Gastroesophageal sphincter (tissue), 4 donors: ENCODE measurements around the gene PLD5. TPM values are rescaled to one million over a fixed set of nuclear protein-coding genes. Genes with fewer than 3 reads are reported as not detected.
"Not testable (repeated sequence)": the region's sequence is repeated elsewhere in the genome, so short reads cannot be mapped to it uniquely, and the experiment has no call there.

Source experiments
- ATAC-seq: fragments of 150-250 bp; one replicate; pipeline ENCODE4 v1.9.1; 2016; ENCODE audit warnings: mild to moderate bottlenecking, moderate library complexity
- H3K27ac ChIP-seq, 4 donors: fragments of 200-600 bp; sonication (generic) in 3 of 4; 1 replicate in 3 of 4; 2 replicates in 1 of 4; pipeline ENCODE4 v1.5.1; 2016 to 2019
- H3K27me3 ChIP-seq: fragments of 200-600 bp; sonication (generic); one replicate; pipeline ENCODE4 v1.5.1; 2019
- H3K36me3 ChIP-seq, 2 donors: fragments of 200-600 bp; sonication (generic); one replicate each; pipeline ENCODE4 v1.5.1; 2019; ENCODE audit warnings: control low read depth in 1 of 2
- H3K4me1 ChIP-seq, 3 donors: fragments of 200-600 bp; sonication (generic); 1 replicate in 2 of 3; 2 replicates in 1 of 3; pipeline ENCODE4 v1.5.1; 2016 to 2019; ENCODE audit warnings: control low read depth in 2 of 3
- H3K4me3 ChIP-seq, 2 donors: fragments of 200-600 bp; sonication (generic); one replicate each; pipeline ENCODE4 v1.5.1; 2019; ENCODE audit warnings: mild to moderate bottlenecking in 1 of 2, moderate library complexity in 1 of 2
- H3K9me3 ChIP-seq, 3 donors: fragments of 200-600 bp; sonication (generic); one replicate each; pipeline ENCODE4 v1.5.1; 2017 to 2019; ENCODE audit warnings: control low read depth in 2 of 3
- EP300 ChIP-seq: sonication (generic); formaldehyde crosslinking; IDR thresholded peaks from one replicate; pipeline ENCODE4 v1.6.1; 2017; ENCODE audit warnings: antibody characterized with exemption, mild to moderate bottlenecking
- POLR2A ChIP-seq, 2 donors: fragments of 450-650 bp; IDR thresholded peaks; one replicate each; pipeline ENCODE4 v1.6.1; 2017; ENCODE audit warnings: antibody characterized with exemption in 2 of 2, mild to moderate bottlenecking in 2 of 2, moderate library complexity in 1 of 2
- POLR2AphosphoS5 ChIP-seq: sonication (generic); formaldehyde crosslinking; IDR thresholded peaks from one replicate; pipeline ENCODE4 v1.6.1; 2017; ENCODE audit warnings: antibody characterized with exemption
- WGBS, 2 donors: methylation state at CpG; one replicate each; pipeline ENCODE4 v1.1.5; 2018; ENCODE audit warnings: low coverage in 1 of 2; 5-methylcytosine and 5-hydroxymethylcytosine counted together
- total RNA-seq, 4 donors: library from RNA; depleted of rRNA; stranded (reverse); fragments of >200 nt; gene quantifications; one replicate each; pipeline ENCODE4 v1.1.0, GENCODE V29; 2016
- TF ChIP-seq, protein P1 (sequence below), 4 experiments: fragments of 200-600 bp in 2 of 4; fragments of 450-650 bp in 2 of 4; sonication (generic) in 1 of 4; IDR thresholded peaks; one replicate each; pipeline ENCODE4 v1.5.1; 2017 to 2019; ENCODE audit warnings: antibody characterized with exemption in 4 of 4, mild to moderate bottlenecking in 2 of 4, moderate library complexity in 2 of 4

PLD5 gene
- total RNA-seq, 4 donors from 2014 or later: 0.37 to 1.4 (median 0.92) TPM

- Histone ChIP-seq H3K9me3 (no peaks in the 10 kb centered on the region), H3K27me3 (no peaks in the 10 kb centered on the region), H3K27ac (no peak overlapping the region), H3K36me3 (no peaks in the 10 kb centered on the region), H3K4me1 (no peaks in the 10 kb centered on the region), H3K4me3 (no peak overlapping the region)
- ATAC-seq: no peak
- TF ChIP-seq EP300 (no peak), POLR2A (IDR thresholded peaks at IDR 0.05) (no peak), POLR2AphosphoS5 (no peak)
- TF ChIP-seq, protein P1, sequence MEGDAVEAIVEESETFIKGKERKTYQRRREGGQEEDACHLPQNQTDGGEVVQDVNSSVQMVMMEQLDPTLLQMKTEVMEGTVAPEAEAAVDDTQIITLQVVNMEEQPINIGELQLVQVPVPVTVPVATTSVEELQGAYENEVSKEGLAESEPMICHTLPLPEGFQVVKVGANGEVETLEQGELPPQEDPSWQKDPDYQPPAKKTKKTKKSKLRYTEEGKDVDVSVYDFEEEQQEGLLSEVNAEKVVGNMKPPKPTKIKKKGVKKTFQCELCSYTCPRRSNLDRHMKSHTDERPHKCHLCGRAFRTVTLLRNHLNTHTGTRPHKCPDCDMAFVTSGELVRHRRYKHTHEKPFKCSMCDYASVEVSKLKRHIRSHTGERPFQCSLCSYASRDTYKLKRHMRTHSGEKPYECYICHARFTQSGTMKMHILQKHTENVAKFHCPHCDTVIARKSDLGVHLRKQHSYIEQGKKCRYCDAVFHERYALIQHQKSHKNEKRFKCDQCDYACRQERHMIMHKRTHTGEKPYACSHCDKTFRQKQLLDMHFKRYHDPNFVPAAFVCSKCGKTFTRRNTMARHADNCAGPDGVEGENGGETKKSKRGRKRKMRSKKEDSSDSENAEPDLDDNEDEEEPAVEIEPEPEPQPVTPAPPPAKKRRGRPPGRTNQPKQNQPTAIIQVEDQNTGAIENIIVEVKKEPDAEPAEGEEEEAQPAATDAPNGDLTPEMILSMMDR (IDR thresholded peaks at IDR 0.05): no peak
- WGBS, 2 donors: 32 to 40% methylated on average over 2 to 4 of the region's 4 CpGs
These were observed 339.5 kb downstream of the PLD5 start for GRCh38 chr1:242184955-242185354.

- H3K27ac ChIP-seq, H3K4me3 ChIP-seq, ATAC-seq, H3K27me3 ChIP-seq, H3K4me1 ChIP-seq, H3K36me3 ChIP-seq: not testable (repeated sequence)
- H3K9me3 ChIP-seq: peaks cover 0 to 15% (median 0%) of the 10 kb centered on the region in 3 donors
- 48 to 65% methylated on average over 2 to 4 of the region's 5 CpGs for WGBS, 2 donors
These were observed 344.7 kb downstream of the PLD5 start for GRCh38 chr1:242179767-242180166.

GRCh38 chr1:242178924-242179708, 345.4 kb downstream of the PLD5 start:
- Histone ChIP-seq H3K27me3 (no peaks in the 10 kb centered on the region), H3K9me3 (peaks cover 0 to 15% (median 0%) of the 10 kb centered on the region in 3 donors), H3K36me3 (no peaks in the 10 kb centered on the region), H3K4me1 (no peaks in the 10 kb centered on the region), H3K27ac (no peak overlapping the region), H3K4me3 (no peak overlapping the region)
- ATAC-seq: no peak
- no peak for TF ChIP-seq EP300
- TF ChIP-seq, protein P1 (IDR thresholded peaks at IDR 0.05): no peak
- WGBS, 2 donors: 18 to 26% methylated on average over 4 to 5 of the region's 8 CpGs

DNA sequence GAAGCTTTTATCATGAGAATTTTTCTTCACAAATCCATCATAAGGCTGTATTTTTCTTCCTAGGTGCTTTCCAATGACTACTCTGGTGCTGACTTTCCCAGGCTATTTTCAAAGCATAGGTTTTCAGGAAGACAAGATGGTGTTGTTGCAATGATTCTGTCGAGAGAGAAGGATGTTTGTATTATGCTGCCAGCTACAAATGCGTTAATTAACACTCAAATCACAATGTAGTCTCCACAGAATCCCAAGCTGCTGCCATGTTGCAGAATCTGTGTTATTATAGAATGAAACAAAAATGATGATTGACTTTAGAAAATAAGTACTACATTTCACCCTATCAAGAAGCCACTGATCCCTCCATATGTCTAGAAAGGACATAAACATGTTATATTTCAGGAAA, 346.1 kb downstream of the PLD5 start:
- Histone ChIP-seq H3K36me3 (no peaks in the 10 kb centered on the region), H3K27me3 (no peaks in the 10 kb centered on the region), H3K9me3 (peaks cover 0 to 15% (median 0%) of the 10 kb centered on the region in 3 donors), H3K4me3 (no peak overlapping the region), H3K4me1 (no peaks in the 10 kb centered on the region), H3K27ac (no peak overlapping the region)
- 22 to 50% methylated on average over 2 of the region's 2 CpGs for WGBS, 2 donors
- TF ChIP-seq POLR2AphosphoS5 (no peak), EP300 (no peak), POLR2A (IDR thresholded peaks at IDR 0.05) (no peak)
- TF ChIP-seq, protein P1 (IDR thresholded peaks at IDR 0.05): no peak
- ATAC-seq: no peak

DNA sequence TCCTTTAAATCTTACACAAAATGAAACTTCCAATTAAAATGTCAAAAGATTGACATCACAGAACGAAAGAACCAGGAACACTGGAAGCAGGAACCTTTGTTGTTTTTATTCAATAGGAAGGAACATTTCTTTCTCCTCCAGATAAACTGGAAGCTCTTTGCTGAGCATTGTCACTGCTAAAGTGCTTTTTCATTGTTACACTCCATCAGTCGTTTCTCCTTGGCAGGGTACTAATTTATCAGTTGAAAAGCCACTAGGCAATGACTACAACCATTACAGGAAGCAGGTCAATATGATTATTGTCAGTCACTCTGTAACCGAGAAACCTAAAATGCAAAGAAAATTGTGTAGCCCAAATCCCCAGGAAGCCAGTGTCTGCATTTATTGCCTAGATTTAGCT, 362.4 kb downstream of the PLD5 start:
- Histone ChIP-seq H3K36me3 (no peaks in the 10 kb centered on the region), H3K4me3 (no peak overlapping the region), H3K9me3 (peaks cover 0 to 10% (median 0%) of the 10 kb centered on the region in 3 donors), H3K4me1 (no peaks in the 10 kb centered on the region), H3K27me3 (no peaks in the 10 kb centered on the region), H3K27ac (no peak overlapping the region)
- 26 to 61% methylated on average over 3 of the region's 3 CpGs for WGBS, 2 donors
- ATAC-seq: no peak
- TF ChIP-seq EP300: no peak
- TF ChIP-seq POLR2AphosphoS5: no peak
- TF ChIP-seq POLR2A (IDR thresholded peaks at IDR 0.05): no peak
- TF ChIP-seq, protein P1 (IDR thresholded peaks at IDR 0.05): no peak
